Thymus (tissue), 11 donors: ENCODE data around the gene RNF43. TPM values are rescaled to one million over a fixed set of nuclear protein-coding genes. Genes with fewer than 3 reads are reported as not detected.
A peak's percentile ranks its signal among the peaks of the same experiment; 100 is the strongest.

Source experiments
- DNase-seq, 9 donors: peaks; one replicate each; pipeline ENCODE4 v3.0.0-alpha.2; 2013; ENCODE audit warnings: low spot score in 9 of 9, low read depth in 6 of 9, missing footprints in 1 of 9
- H3K27ac ChIP-seq, 2 donors: one replicate each; pipeline ENCODE4 v1.5.1; 2013; ENCODE audit warnings: control low read depth in 1 of 2, low read depth in 1 of 2, low read length in 1 of 2, mild to moderate bottlenecking in 1 of 2, moderate library complexity in 1 of 2
- H3K27me3 ChIP-seq, 2 donors: one replicate each; pipeline ENCODE4 v1.5.1; 2013; ENCODE audit warnings: low read length in 1 of 2; ENCODE audit not compliant: control insufficient read depth in 2 of 2, insufficient read depth in 1 of 2
- H3K36me3 ChIP-seq, 2 donors: one replicate each; pipeline ENCODE4 v1.5.1; 2013; ENCODE audit warnings: low read length in 1 of 2, mild to moderate bottlenecking in 1 of 2, moderate library complexity in 1 of 2; ENCODE audit not compliant: control insufficient read depth in 2 of 2, insufficient read depth in 2 of 2
- H3K4me1 ChIP-seq, 2 donors: one replicate each; pipeline ENCODE4 v1.5.1; 2013; ENCODE audit warnings: low read length in 2 of 2; ENCODE audit not compliant: control insufficient read depth in 2 of 2, insufficient read depth in 2 of 2
- H3K4me3 ChIP-seq, 2 donors: one replicate each; pipeline ENCODE4 v1.5.1; 2013; ENCODE audit warnings: low read length in 2 of 2, control low read depth in 1 of 2, mild to moderate bottlenecking in 1 of 2
- H3K9me3 ChIP-seq, 2 donors: one replicate each; pipeline ENCODE4 v1.5.1; 2013; ENCODE audit warnings: low read length in 1 of 2, mild to moderate bottlenecking in 1 of 2; ENCODE audit not compliant: control insufficient read depth in 2 of 2, insufficient read depth in 1 of 2
- WGBS: extraction: QIAGEN DNeasy Blood & Tissue Kit; methylation state at CpG from one replicate; pipeline ENCODE4 v1.1.7; 2013; 5-methylcytosine and 5-hydroxymethylcytosine counted together
- polyA plus RNA-seq: library from polyadenylated mRNA; stranded (reverse); fragments of 200-250 nt; gene quantifications from one replicate; pipeline ENCODE4 v1.2.3, GENCODE V29; 2013
- total RNA-seq: library from RNA; stranded (reverse); fragments of 120-200 nt; gene quantifications from one replicate; pipeline ENCODE4 v1.2.4, GENCODE V29; 2013
- donor health status: healthy.

Gene RNF43
- total and polyA plus RNA-seq, 2 donors, result 2.2 to 3.4 TPM

DNA sequence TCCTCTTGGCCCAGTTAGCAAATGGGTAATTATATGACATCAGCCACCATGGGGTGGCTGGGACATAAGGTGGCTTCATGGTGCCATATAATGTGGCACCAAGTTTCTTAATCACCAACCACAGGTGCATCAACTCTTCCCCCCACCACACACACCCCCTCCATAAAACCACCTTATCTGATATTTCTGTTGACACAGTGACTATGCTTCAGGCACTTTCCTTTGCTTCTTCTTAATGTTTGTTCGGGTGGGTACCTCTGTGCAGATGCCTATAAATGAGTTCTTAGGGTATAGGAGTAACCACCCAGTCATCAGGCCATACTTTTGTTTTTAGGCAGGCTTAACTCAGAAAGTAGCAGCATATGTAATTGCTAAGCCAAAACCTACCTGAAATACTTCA, 29.5 kb downstream of the RNF43 start:
- peak in 1 of 9 donors; percentile 49 for DNase-seq
- peak overlapping the region in 1 of 2 donors; percentile 70 for H3K27ac ChIP-seq
- no peaks in the 10 kb centered on the region for H3K27me3 ChIP-seq
- H3K36me3 ChIP-seq, result no peaks in the 10 kb centered on the region
- H3K9me3 ChIP-seq, result no peaks in the 10 kb centered on the region
- 10% methylated on average over 1 of the region's 1 CpG for WGBS
- no peak overlapping the region for H3K4me3 ChIP-seq
- H3K4me1 ChIP-seq, result peaks cover 17 to 22% of the 10 kb centered on the region in 2 donors

DNA sequence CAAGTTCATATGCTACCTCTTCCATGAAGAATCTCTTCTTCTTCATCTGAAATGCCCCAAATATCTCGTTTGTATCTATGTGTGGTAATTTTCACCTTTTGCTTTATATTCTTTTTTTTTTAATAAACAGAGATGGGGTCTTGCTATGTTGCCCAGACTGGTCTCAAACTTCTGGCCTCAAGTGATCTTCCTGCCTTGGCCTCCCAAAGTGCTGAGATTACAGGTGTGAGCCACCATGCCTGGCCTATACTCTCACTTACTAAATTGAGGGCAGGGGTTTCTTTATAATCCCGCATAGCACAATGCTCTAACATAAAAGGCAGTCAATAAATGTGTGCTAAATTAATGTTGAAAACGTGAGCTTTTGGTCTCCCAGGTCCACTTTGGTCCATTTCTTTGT, 30.6 kb downstream of the RNF43 start:
- no peak overlapping the region for H3K27ac ChIP-seq
- H3K4me1 ChIP-seq, result peaks cover 22 to 31% of the 10 kb centered on the region in 2 donors
- no peak overlapping the region for H3K4me3 ChIP-seq
- no peak for DNase-seq
- 98% methylated on average over 3 of the region's 3 CpGs for WGBS
- no peaks in the 10 kb centered on the region for H3K9me3 ChIP-seq
- no peaks in the 10 kb centered on the region for H3K27me3 ChIP-seq
- no peaks in the 10 kb centered on the region for H3K36me3 ChIP-seq

- Histone ChIP-seq H3K36me3 (no peaks in the 10 kb centered on the region), H3K27ac (no peak overlapping the region), H3K9me3 (no peaks in the 10 kb centered on the region), H3K27me3 (no peaks in the 10 kb centered on the region), H3K4me3 (no peak overlapping the region), H3K4me1 (peaks cover 26 to 36% of the 10 kb centered on the region in 2 donors)
- DNase-seq, result no peak
- 83% methylated on average over 4 of the region's 4 CpGs for WGBS
Measured at GRCh38 chr17:58385359-58385899, 31.9 kb downstream of the RNF43 start.

- no peak overlapping the region for H3K27ac ChIP-seq
- no peak overlapping the region for H3K4me3 ChIP-seq
- no peaks in the 10 kb centered on the region for H3K36me3 ChIP-seq
- no peaks in the 10 kb centered on the region for H3K9me3 ChIP-seq
- 93% methylated on average over 3 of the region's 3 CpGs for WGBS
- no peak for DNase-seq
- H3K4me1 ChIP-seq, result peaks cover 30 to 42% of the 10 kb centered on the region in 2 donors
- H3K27me3 ChIP-seq, result no peaks in the 10 kb centered on the region
Measured at GRCh38 chr17:58384897-58385296, 32.4 kb downstream of the RNF43 start.

DNA sequence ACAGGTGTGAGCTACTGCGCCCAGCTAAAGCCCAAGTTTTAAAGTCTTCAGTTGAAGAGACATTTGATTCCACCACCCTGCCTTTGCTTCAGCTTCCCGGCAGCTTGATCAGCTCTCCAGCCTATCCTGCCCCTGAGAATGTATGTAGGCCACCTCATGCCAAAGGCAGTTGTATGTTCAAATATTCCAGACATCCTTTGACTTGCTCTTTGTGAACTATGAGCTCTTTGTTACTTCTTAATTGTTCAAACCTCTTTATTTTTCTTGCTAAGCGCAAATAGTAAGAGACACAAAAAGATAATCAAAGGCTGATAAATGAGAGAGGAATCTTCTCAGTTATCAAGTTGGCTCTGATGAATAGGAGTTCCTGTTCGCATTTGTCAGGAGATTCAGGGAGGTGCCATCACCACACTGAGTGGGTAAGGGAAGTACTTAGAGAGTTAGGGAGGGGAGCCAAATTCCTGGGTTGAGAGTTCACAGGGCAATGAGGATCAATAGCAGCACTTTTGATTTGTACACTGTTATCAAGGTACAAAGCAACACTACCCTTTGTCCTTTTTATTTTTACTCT, 33.4 kb downstream of the RNF43 start:
- WGBS, result 96% methylated on average over 4 of the region's 4 CpGs
- no peaks in the 10 kb centered on the region for H3K27me3 ChIP-seq
- no peak for DNase-seq
- H3K4me3 ChIP-seq, result no peak overlapping the region
- no peaks in the 10 kb centered on the region for H3K9me3 ChIP-seq
- no peak overlapping the region for H3K27ac ChIP-seq
- H3K4me1 ChIP-seq, result peaks cover 39 to 49% of the 10 kb centered on the region in 2 donors
- H3K36me3 ChIP-seq, result no peaks in the 10 kb centered on the region

DNA sequence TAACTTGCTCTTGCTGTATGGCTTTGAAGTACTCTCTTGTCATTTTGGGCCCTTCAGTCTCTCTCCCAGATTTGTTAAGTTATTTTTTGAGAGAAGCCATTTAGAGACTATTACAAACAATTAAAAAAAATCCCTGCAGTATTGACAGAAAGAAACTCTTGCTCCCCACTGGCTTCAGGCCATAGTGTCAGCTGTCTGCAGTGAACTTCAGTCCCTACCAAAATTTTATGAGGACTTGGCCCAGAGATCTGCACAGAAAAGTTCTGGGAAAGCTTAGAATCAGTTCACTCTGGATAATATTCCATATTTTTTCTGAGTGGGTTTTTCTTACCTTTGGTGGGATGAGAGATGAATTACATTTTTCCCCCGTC, 34.5 kb downstream of the RNF43 start:
- peaks cover 35 to 50% of the 10 kb centered on the region in 2 donors for H3K4me1 ChIP-seq
- no peak for DNase-seq
- no peaks in the 10 kb centered on the region for H3K36me3 ChIP-seq
- 96% methylated on average over 1 of the region's 1 CpG for WGBS
- H3K9me3 ChIP-seq, result no peaks in the 10 kb centered on the region
- no peaks in the 10 kb centered on the region for H3K27me3 ChIP-seq
- no peak overlapping the region for H3K4me3 ChIP-seq
- peak overlapping the region in 1 of 2 donors; percentile 62 for H3K27ac ChIP-seq

DNA sequence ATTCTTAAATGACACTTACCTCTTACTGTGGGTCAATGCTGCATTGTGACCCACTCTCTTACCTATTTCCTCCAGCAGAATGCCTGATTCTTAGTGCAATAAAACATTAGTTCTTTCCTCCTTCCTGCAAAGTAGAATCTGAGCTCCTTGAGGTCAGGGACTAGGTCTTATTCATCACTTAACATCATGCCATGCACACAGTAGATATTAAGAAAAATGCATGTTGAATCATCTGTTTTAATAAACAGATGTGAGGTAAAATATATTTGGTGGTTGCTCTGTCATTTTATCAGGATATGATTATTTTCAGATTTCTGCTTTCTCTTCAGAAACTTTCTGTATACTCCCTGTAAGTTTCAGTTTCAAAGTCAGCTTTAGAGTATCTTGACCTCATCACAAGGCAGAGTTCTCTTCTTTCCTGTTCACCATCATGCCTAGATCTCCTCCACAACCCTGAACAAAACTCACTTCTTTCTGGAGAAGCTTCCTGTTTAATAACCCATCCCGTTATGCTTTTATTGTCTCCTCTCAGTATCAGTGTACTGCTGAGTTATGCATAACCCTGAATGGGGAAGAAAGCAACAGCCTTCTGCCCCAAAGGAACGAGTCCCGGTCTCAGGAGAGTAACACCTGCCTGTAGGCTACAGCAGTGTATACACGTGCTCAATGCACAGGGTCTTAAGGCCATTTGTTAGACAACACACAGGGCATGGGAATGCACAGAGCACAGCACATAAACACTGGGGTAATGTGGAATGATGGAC, 35.0 kb downstream of the RNF43 start:
- Histone ChIP-seq H3K27me3 (no peaks in the 10 kb centered on the region), H3K4me1 (peaks cover 31 to 50% of the 10 kb centered on the region in 2 donors), H3K4me3 (no peak overlapping the region), H3K27ac (peak overlapping the region in 1 of 2 donors; percentile 62), H3K9me3 (no peaks in the 10 kb centered on the region), H3K36me3 (no peaks in the 10 kb centered on the region)
- WGBS, result 22% methylated on average over 4 of the region's 4 CpGs
- DNase-seq, result peak in 2 of 9 donors; percentile 35 to 54

DNA sequence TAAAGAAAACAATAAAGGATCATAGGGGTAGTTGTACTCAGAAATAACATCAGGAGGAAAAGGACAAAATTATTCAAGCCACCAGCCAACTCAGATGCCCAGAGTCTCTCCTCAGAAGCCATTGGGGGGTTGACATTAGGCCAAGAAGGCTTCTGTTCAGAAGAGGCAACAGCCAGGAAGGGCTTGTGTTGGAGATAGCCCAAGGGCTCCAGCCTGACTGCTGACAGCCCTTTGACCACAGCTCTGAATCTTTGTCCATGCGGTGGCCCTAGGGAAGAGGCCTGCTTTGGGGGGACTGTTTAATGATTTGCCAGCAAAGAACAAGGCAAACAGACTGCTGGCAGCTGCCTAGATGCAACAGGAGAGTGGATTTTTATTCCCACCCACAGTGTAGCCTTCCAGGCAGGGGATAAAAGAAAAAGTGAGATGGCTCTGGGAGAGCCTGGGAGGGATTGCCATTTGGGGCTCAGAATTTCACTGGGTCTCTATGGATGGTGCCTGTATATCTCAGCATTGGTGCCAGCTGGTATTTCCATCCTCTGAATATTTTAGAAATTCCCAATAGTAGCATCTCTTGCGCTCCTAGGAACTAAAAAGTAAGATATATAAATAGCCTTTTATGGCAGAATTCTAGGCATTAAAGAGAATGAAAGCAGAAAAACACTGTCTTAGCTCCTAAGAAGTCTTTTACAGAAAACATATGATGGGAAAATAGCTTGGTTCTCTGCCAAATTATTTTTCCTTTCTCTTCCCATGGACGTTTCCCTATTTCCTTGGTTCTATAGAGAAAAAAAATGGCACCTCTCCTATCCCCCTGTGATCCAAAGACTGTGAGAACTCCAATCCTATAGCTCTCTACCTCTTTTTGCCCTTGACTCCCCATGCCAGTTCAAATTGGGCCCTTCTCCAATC, 36.0 kb downstream of the RNF43 start:
- Histone ChIP-seq H3K27me3 (no peaks in the 10 kb centered on the region), H3K36me3 (no peaks in the 10 kb centered on the region), H3K4me1 (peaks cover 31 to 52% of the 10 kb centered on the region in 2 donors), H3K9me3 (no peaks in the 10 kb centered on the region), H3K27ac (peak overlapping the region in 1 of 2 donors; percentile 7), H3K4me3 (no peak overlapping the region)
- no peak for DNase-seq
- 80% methylated on average over 3 of the region's 3 CpGs for WGBS
